ENCODE results near the gene NFYB.
"Not testable (repeated sequence)": the region's sequence is repeated elsewhere in the genome, so short reads cannot be mapped to it uniquely, and the experiment has no call there.

Gene NFYB

GRCh38 chr12:104137902-104138796, at the start of gene NFYB:
Gene NFYB, minus strand, starts transcription at chr12:104138210. Its CDS starts 2,757 bp downstream, at chr12:104135453.
- peak; percentile 87 for DNase-seq (ENCODE audit: low read depth)

- no peak for DNase-seq (ENCODE audit: low read depth)
Measured at GRCh38 chr12:104187446-104188155, 49.6 kb upstream of the NFYB start.

- DNase-seq (ENCODE audit: low read depth): no peak
Measured at GRCh38 chr12:104183443-104183842, 45.4 kb upstream of the NFYB start.

GRCh38 chr12:104182621-104183378, 44.8 kb upstream of the NFYB start:
- DNase-seq (ENCODE audit: low read depth): no peak

GRCh38 chr12:104182144-104182543, 44.1 kb upstream of the NFYB start:
- DNase-seq (ENCODE audit: low read depth): no peak

- DNase-seq (ENCODE audit: low read depth): no peak
Measured at GRCh38 chr12:104181313-104181712, 43.3 kb upstream of the NFYB start.

GRCh38 chr12:104180374-104180773, 42.4 kb upstream of the NFYB start:
- no peak for DNase-seq (ENCODE audit: low read depth)

GRCh38 chr12:104177663-104178501, 39.9 kb upstream of the NFYB start:
- DNase-seq (ENCODE audit: low read depth): no peak

- no peak for DNase-seq (ENCODE audit: low read depth)
Measured at GRCh38 chr12:104177336-104177662, 39.3 kb upstream of the NFYB start.

GRCh38 chr12:104175726-104176247, 37.8 kb upstream of the NFYB start:
- DNase-seq (ENCODE audit: low read depth): no peak

- not testable (repeated sequence) for DNase-seq (ENCODE audit: low read depth)
Measured at GRCh38 chr12:104173804-104174203, 35.8 kb upstream of the NFYB start.

GRCh38 chr12:104172570-104172947, 34.5 kb upstream of the NFYB start:
- no peak for DNase-seq (ENCODE audit: low read depth)

GRCh38 chr12:104171785-104172569, 34.0 kb upstream of the NFYB start:
- DNase-seq (ENCODE audit: low read depth): no peak

- DNase-seq (ENCODE audit: low read depth): no peak
Measured at GRCh38 chr12:104168596-104168995, 30.6 kb upstream of the NFYB start.

GRCh38 chr12:104167519-104168458, 29.8 kb upstream of the NFYB start:
- DNase-seq (ENCODE audit: low read depth): no peak

GRCh38 chr12:104166465-104166864, 28.5 kb upstream of the NFYB start:
- DNase-seq (ENCODE audit: low read depth): no peak

GRCh38 chr12:104165801-104166200, 27.8 kb upstream of the NFYB start:
- DNase-seq (ENCODE audit: low read depth): no peak

- DNase-seq (ENCODE audit: low read depth): no peak
Measured at GRCh38 chr12:104164634-104165033, 26.6 kb upstream of the NFYB start.

GRCh38 chr12:104163631-104164030, 25.6 kb upstream of the NFYB start:
- DNase-seq (ENCODE audit: low read depth): no peak

GRCh38 chr12:104163028-104163427, 25.0 kb upstream of the NFYB start:
- DNase-seq (ENCODE audit: low read depth): not testable (repeated sequence)
